CD4-positive, alpha-beta T cell treated with Interleukin-6 for 4 hours (primary cell): Measurements from ENCODE around the gene HNRNPL.
"Not testable (repeated sequence)": the region's sequence is repeated elsewhere in the genome, so short reads cannot be mapped to it uniquely, and the experiment has no call there.

Experiments
- DNase-seq: peaks from one replicate; pipeline ENCODE4 v3.0.0-alpha.2; 2020; ENCODE audit warnings: mixed read lengths

The HNRNPL gene

GRCh38 chr19:38869160-38869835, 19.5 kb upstream of the HNRNPL start:
- DNase-seq, result peak; percentile 58

- DNase-seq, result no peak
Measured at GRCh38 chr19:38868551-38868950, 18.8 kb upstream of the HNRNPL start.

- no peak for DNase-seq
Measured at GRCh38 chr19:38867171-38867780, 17.5 kb upstream of the HNRNPL start.

GRCh38 chr19:38862321-38863059, 12.7 kb upstream of the HNRNPL start:
- no peak for DNase-seq

- no peak for DNase-seq
Measured at GRCh38 chr19:38861368-38861767, 11.6 kb upstream of the HNRNPL start.

- not testable (repeated sequence) for DNase-seq
Measured at GRCh38 chr19:38859631-38860204, 9.9 kb upstream of the HNRNPL start.

GRCh38 chr19:38856813-38857212, 7.0 kb upstream of the HNRNPL start:
- no peak for DNase-seq

GRCh38 chr19:38855751-38856150, 6.0 kb upstream of the HNRNPL start:
- DNase-seq, result not testable (repeated sequence)

- not testable (repeated sequence) for DNase-seq
Measured at GRCh38 chr19:38854961-38855360, 5.2 kb upstream of the HNRNPL start.

- no peak for DNase-seq
Measured at GRCh38 chr19:38853214-38853613, 3.4 kb upstream of the HNRNPL start.

- DNase-seq, result peak; percentile 76
Measured at GRCh38 chr19:38852231-38853044, 2.7 kb upstream of the HNRNPL start.

- DNase-seq, result peak; percentile 93
Measured at GRCh38 chr19:38851622-38852230, 1.9 kb upstream of the HNRNPL start.

- peak; percentile 43 for DNase-seq
Measured at GRCh38 chr19:38850976-38851621, 1.3 kb upstream of the HNRNPL start.

GRCh38 chr19:38850436-38850975, 720 bp upstream of the HNRNPL start:
- no peak for DNase-seq

GRCh38 chr19:38849147-38849859, 483 bp downstream of the HNRNPL start:
- DNase-seq, result peak; percentile 99

GRCh38 chr19:38848299-38849146, 1.3 kb downstream of the HNRNPL start:
- DNase-seq, result no peak

- no peak for DNase-seq
Measured at GRCh38 chr19:38846097-38846496, 3.7 kb downstream of the HNRNPL start.

- DNase-seq, result no peak
Measured at GRCh38 chr19:38845374-38846024, 4.3 kb downstream of the HNRNPL start.

- DNase-seq, result no peak
Measured at GRCh38 chr19:38844093-38844686, 5.6 kb downstream of the HNRNPL start.
